Activated B cell treated with CpG ODN at 0.5 μM for 24 hours (primary cell): ENCODE data around the gene DCAF5. TPM values are rescaled to one million over a fixed set of nuclear protein-coding genes. Genes with fewer than 3 reads are reported as not detected.

ENCODE experiments used
- ATAC-seq: fragments of 200-7000 bp; cut with Tn5 transposase; one replicate; pipeline ENCODE4 v1.10.0; 2021; ENCODE audit warnings: low read depth, mild to moderate bottlenecking, moderate library complexity
- CTCF ChIA-PET: fragments of 350-600 bp; sonication (Branson Sonifier 250); formaldehyde crosslinking; loops from one replicate; lab custom pipeline; 2021; ENCODE audit warnings: antibody characterized with exemption; lab: Charles Lee
- POLR2A ChIA-PET: fragments of 350-600 bp; sonication (Branson Sonifier 250); formaldehyde crosslinking; loops from one replicate; lab custom pipeline; 2021; ENCODE audit warnings: antibody characterized with exemption; lab: Charles Lee
- DNase-seq: peaks from one replicate; pipeline ENCODE4 v3.0.0; 2022
- H3K27ac Mint-ChIP-seq: one replicate; pipeline ENCODE4 v1.8.0; 2020; ENCODE audit warnings: mixed read lengths
- H3K27me3 Mint-ChIP-seq: one replicate; pipeline ENCODE4 v1.8.0; 2021; ENCODE audit warnings: mixed read lengths
- H3K36me3 Mint-ChIP-seq: one replicate; pipeline ENCODE4 v1.8.0; 2021; ENCODE audit warnings: low read depth, mixed read lengths
- H3K4me1 Mint-ChIP-seq: one replicate; pipeline ENCODE4 v1.8.0; 2021; ENCODE audit warnings: mixed read lengths
- H3K4me3 Mint-ChIP-seq: one replicate; pipeline ENCODE4 v1.8.0; 2020; ENCODE audit warnings: mild to moderate bottlenecking, mixed read lengths
- H3K9me3 Mint-ChIP-seq: one replicate; pipeline ENCODE4 v1.8.0; 2020; ENCODE audit warnings: mixed read lengths
- CTCF ChIP-seq: fragments of 200-600 bp; IDR thresholded peaks from one replicate; pipeline ENCODE4 v1.8.0; 2022; ENCODE audit warnings: antibody characterized with exemption, mild to moderate bottlenecking
- intact Hi-C: fragments of 100-400 bp; cut with micrococcal nuclease; formaldehyde crosslinking; loops from one replicate; pipeline ENCODE4 v1.15.1; 2024
- total RNA-seq: library from RNA; stranded (reverse); gene quantifications from 2 replicates; pipeline ENCODE4 v1.2.3, GENCODE V29; 2022

Gene DCAF5
- total RNA-seq, 1 donor from 2014 or later: 50.8 TPM

- Mint-ChIP-seq H3K27me3 (no peaks in the 10 kb centered on the region), H3K9me3 (no peaks in the 10 kb centered on the region), H3K4me1 (peaks cover 35% of the 10 kb centered on the region), H3K27ac (peak overlapping the region; percentile 54), H3K4me3 (no peak overlapping the region), H3K36me3 (peaks cover under 1% of the 10 kb centered on the region)
- peak; percentile 92 for TF ChIP-seq CTCF
- POLR2A ChIA-PET: interaction anchor here (0.9 kb wide), 1 partner anchor 62 kb away, joined by 3 read pairs; the partner anchor contains the start of gene EXD2
- intact Hi-C loops: loop anchor here (1.0 kb wide), 4 partner anchors 22 to 445 kb away; partner anchors contain the start of gene CCDC177
- CTCF ChIA-PET: interaction anchor here (0.6 to 1.6 kb wide), 14 partner anchors 9 to 1195 kb away, joined by 3 to 11 read pairs (median 4); partner anchors contain the start of genes CCDC177, DCAF5 and EXD2
- DNase-seq (peak; percentile 24), ATAC-seq (peak; percentile 76)
Measured at GRCh38 chr14:69129264-69129880, 23.5 kb downstream of the DCAF5 start.

- no peaks in the 10 kb centered on the region for H3K27me3 Mint-ChIP-seq
- ATAC-seq (no peak), DNase-seq (no peak)
- no peak overlapping the region for H3K27ac Mint-ChIP-seq
- intact Hi-C loops: no loop called here
- no peak for TF ChIP-seq CTCF
- POLR2A ChIA-PET: interaction anchor here (0.9 kb wide), 1 partner anchor 325 kb away, joined by 11 read pairs; the partner anchor contains the start of gene ZFP36L1
- H3K36me3 Mint-ChIP-seq: peaks cover 80% of the 10 kb centered on the region
- H3K4me3 Mint-ChIP-seq: no peak overlapping the region
- H3K9me3 Mint-ChIP-seq: no peaks in the 10 kb centered on the region
- CTCF ChIA-PET: interaction anchor here (1.2 to 1.7 kb wide), 2 partner anchors 11 to 21 kb away, joined by 4 to 6 read pairs; no protein-coding TSS in a partner anchor
- peaks cover 16% of the 10 kb centered on the region for H3K4me1 Mint-ChIP-seq
Measured at GRCh38 chr14:69118305-69118704, 34.6 kb downstream of the DCAF5 start.

- ATAC-seq (no peak), DNase-seq (no peak)
- intact Hi-C loops: no loop called here
- Mint-ChIP-seq H3K9me3 (no peaks in the 10 kb centered on the region), H3K36me3 (peaks cover 84% of the 10 kb centered on the region), H3K27me3 (no peaks in the 10 kb centered on the region), H3K4me1 (peaks cover 16% of the 10 kb centered on the region), H3K27ac (peak overlapping the region; percentile 30), H3K4me3 (no peak overlapping the region)
- ChIA-PET POLR2A (interaction anchor here (0.9 kb wide), 1 partner anchor 324 kb away, joined by 11 read pairs; the partner anchor contains the start of gene ZFP36L1), CTCF (interaction anchor here (0.9 kb wide), 1 partner anchor 12 kb away, joined by 3 read pairs; no protein-coding TSS in a partner anchor)
- no peak for TF ChIP-seq CTCF
Measured at GRCh38 chr14:69117020-69117767, 35.7 kb downstream of the DCAF5 start.

DNA sequence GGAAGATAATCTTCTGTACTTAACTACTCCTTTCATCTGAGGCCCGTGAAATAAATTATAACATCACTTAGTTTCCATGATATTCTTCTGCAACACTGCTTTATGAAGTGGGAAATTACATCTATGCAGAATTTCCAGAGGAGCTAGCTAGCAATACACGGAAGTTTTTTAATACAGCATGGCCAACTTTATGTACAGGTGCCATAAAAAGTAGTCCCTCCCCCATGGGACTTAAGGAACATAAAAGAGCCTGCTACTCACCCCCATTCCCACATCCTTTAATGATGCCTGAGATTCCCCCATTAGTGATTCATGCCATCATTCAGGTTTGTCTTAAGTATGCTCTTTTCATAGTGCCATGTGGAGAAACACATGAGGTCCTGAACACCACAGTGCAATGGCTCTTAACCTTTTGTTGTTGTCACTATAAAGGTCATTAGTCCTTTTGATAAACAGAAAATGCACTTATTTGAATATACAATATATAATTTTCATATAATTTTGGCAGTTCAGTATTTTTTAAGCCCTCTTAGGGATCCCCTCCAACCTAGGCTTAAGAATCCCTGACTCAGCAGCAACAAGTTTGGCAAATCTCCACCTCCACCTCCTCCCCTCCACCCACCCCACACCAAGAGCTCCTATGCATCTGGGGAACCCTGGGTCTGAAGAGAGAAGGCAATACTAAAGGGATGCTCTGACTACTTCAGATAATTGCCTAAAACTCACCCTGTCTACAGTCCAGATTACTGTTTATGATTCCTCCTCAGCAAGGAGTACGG is 37.3 kb downstream of the DCAF5 start:
- ChIA-PET CTCF (no interaction called here), POLR2A (no interaction called here)
- H3K4me1 Mint-ChIP-seq: peaks cover 16% of the 10 kb centered on the region
- no peaks in the 10 kb centered on the region for H3K9me3 Mint-ChIP-seq
- H3K27ac Mint-ChIP-seq: no peak overlapping the region
- intact Hi-C loops: no loop called here
- H3K27me3 Mint-ChIP-seq: no peaks in the 10 kb centered on the region
- no peak overlapping the region for H3K4me3 Mint-ChIP-seq
- peaks cover 80% of the 10 kb centered on the region for H3K36me3 Mint-ChIP-seq
- DNase-seq: no peak
- no peak for TF ChIP-seq CTCF
- ATAC-seq: no peak
